ENCODE data around the gene HS3ST3A1. TPM values are rescaled to one million over a fixed set of nuclear protein-coding genes. Genes with fewer than 3 reads are reported as not detected.

Gene HS3ST3A1
- total and polyA plus RNA-seq, 5 donors from 2014 or later: 1.8 to 8.3 (median 7.4) TPM

DNA sequence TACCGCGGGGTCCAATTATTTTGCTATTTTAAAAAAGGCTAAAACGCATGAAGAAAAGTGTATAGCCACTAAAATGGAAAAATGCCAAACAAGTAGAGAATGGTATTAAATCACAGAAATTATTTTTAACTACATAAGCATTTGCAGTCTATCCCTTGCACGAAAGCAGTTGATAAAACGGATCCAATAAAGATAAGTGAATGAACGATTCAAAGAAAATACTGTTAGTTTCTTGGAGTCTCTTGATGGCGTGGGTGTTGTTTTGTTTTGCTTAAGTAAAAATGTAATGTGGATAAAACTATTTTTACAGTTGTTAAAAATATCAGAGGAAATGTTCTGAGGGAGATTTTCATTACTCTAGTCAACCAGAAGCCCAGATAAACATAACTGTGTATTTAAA, 9.3 kb downstream of the HS3ST3A1 start:
- ATAC-seq (ENCODE audit: low read depth in 2 of 2): no peak
- peaks cover 0 to 5% (median 5%) of the 10 kb centered on the region in 4 donors for H3K4me1 Mint-ChIP-seq

DNA sequence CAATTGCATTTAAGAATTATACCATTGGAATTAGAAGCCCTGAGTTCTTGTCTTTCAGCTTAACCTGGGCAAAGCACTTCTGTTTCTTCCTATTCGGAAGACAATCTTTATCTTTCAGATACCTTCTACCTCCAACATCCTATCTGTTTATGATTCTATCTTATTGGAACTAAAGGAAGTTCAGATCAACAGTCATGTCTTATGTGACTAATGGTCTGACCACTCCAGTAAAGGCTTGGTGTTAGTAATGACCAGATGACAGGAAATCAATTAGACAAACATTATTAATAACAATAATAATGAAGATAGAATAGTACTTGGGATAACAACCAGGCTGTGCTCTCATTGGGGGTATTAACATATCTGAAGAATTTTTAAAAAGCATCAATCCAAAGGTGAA, 11.3 kb downstream of the HS3ST3A1 start:
- peaks cover 25% of the 10 kb centered on the region for H3K27me3 Mint-ChIP-seq
- H3K27ac ChIP-seq (ENCODE audit: insufficient read depth, low read length, poor library complexity, severe bottlenecking): no peak overlapping the region
- no peak overlapping the region for H3K4me3 Mint-ChIP-seq
- ATAC-seq (ENCODE audit: low read depth in 2 of 2) (no peak), DNase-seq (no peak)
- H3K27ac Mint-ChIP-seq: no peak overlapping the region
- no peaks in the 10 kb centered on the region for H3K27me3 ChIP-seq (ENCODE audit: control insufficient read depth, insufficient read depth, low read length)
- H3K9me3 ChIP-seq (ENCODE audit: control insufficient read depth in 2 of 2, low read length in 2 of 2): no peaks in the 10 kb centered on the region
- H3K36me3 Mint-ChIP-seq: no peaks in the 10 kb centered on the region
- peaks cover 0 to 2% (median 0%) of the 10 kb centered on the region in 7 donors for H3K9me3 Mint-ChIP-seq
- H3K4me1 Mint-ChIP-seq: peaks cover 0 to 5% (median 5%) of the 10 kb centered on the region in 4 donors
- H3K36me3 ChIP-seq (ENCODE audit: control insufficient read depth, insufficient read depth, low read length): no peaks in the 10 kb centered on the region
- no peak overlapping the region for H3K4me3 ChIP-seq (ENCODE audit: low read depth, low read length)
- no peaks in the 10 kb centered on the region for H3K4me1 ChIP-seq (ENCODE audit: control insufficient read depth, insufficient read depth, low read length, poor library complexity, severe bottlenecking)

More for the DNA sequence above, 9.3 kb downstream of the HS3ST3A1 start:
- Histone ChIP-seq H3K4me3 (ENCODE audit: low read depth, low read length) (no peak overlapping the region), H3K27ac (ENCODE audit: insufficient read depth, low read length, poor library complexity, severe bottlenecking) (no peak overlapping the region), H3K36me3 (ENCODE audit: control insufficient read depth, insufficient read depth, low read length) (no peaks in the 10 kb centered on the region), H3K4me1 (ENCODE audit: control insufficient read depth, insufficient read depth, low read length, poor library complexity, severe bottlenecking) (no peaks in the 10 kb centered on the region), H3K27me3 (ENCODE audit: control insufficient read depth, insufficient read depth, low read length) (peaks cover 2% of the 10 kb centered on the region), H3K9me3 (ENCODE audit: control insufficient read depth in 2 of 2, low read length in 2 of 2) (no peaks in the 10 kb centered on the region)
- no peak overlapping the region for H3K27ac Mint-ChIP-seq
- H3K36me3 Mint-ChIP-seq: no peaks in the 10 kb centered on the region
- H3K9me3 Mint-ChIP-seq: peaks cover 0 to under 1% (median 0%) of the 10 kb centered on the region in 7 donors
- no peak for DNase-seq
- H3K27me3 Mint-ChIP-seq: peaks cover 30% of the 10 kb centered on the region
- no peak overlapping the region for H3K4me3 Mint-ChIP-seq

- H3K4me1 Mint-ChIP-seq: peaks cover 0 to 1% (median 1%) of the 10 kb centered on the region in 4 donors
- H3K36me3 ChIP-seq (ENCODE audit: control insufficient read depth, insufficient read depth, low read length): no peaks in the 10 kb centered on the region
- no peak for ATAC-seq (ENCODE audit: low read depth in 2 of 2)
- no peaks in the 10 kb centered on the region for H3K27me3 ChIP-seq (ENCODE audit: control insufficient read depth, insufficient read depth, low read length)
- H3K9me3 ChIP-seq (ENCODE audit: control insufficient read depth in 2 of 2, low read length in 2 of 2): no peaks in the 10 kb centered on the region
- H3K4me3 ChIP-seq (ENCODE audit: low read depth, low read length): no peak overlapping the region
- peaks cover 0 to 2% (median 0%) of the 10 kb centered on the region in 7 donors for H3K9me3 Mint-ChIP-seq
- peaks cover 21% of the 10 kb centered on the region for H3K27me3 Mint-ChIP-seq
- H3K4me1 ChIP-seq (ENCODE audit: control insufficient read depth, insufficient read depth, low read length, poor library complexity, severe bottlenecking): no peaks in the 10 kb centered on the region
- no peaks in the 10 kb centered on the region for H3K36me3 Mint-ChIP-seq
- H3K4me3 Mint-ChIP-seq: no peak overlapping the region
- no peak overlapping the region for H3K27ac Mint-ChIP-seq
- no peak overlapping the region for H3K27ac ChIP-seq (ENCODE audit: insufficient read depth, low read length, poor library complexity, severe bottlenecking)
- DNase-seq: no peak
Measured at GRCh38 chr17:13589658-13590057, 12.1 kb downstream of the HS3ST3A1 start.

DNA sequence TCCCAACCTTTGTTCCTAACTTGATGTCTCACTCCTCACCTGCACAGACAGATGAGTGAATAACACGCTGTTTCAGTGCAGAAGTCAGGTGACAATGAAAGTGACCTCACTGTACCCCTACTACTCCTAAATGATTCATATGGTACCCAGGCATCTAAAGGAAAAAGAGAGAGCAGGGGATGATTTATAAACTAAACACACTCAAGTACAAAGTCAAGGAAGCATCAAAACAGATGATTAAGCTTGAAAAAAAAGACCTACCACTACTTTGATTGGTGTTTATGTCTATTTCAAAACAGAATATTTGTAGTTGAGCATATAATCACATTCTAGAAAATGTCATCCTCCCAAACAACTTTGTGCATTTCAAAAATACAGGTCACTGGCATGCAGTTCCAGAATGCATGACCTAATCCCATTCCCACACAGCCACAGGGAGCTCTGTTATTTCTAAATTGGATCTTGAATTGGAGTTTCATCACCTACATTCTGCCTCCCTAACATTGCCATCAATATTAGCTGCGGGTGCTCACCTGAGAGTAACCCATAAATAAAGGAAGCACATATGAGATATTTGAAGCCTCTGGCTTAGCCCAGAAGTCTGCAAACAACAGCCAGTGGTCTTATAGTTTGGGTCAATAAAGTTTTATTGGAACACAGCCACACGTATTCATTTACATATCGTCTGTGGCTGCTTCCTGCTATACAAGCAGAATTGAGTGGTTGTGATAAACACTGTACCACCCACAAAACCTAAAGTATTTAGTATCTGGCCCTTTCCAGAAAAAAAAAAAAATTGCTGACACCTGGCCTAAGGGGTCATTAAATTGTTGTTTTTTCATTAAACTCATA, 14.0 kb downstream of the HS3ST3A1 start:
- Histone ChIP-seq H3K27ac (ENCODE audit: insufficient read depth, low read length, poor library complexity, severe bottlenecking) (no peak overlapping the region), H3K4me3 (ENCODE audit: low read depth, low read length) (no peak overlapping the region), H3K36me3 (ENCODE audit: control insufficient read depth, insufficient read depth, low read length) (no peaks in the 10 kb centered on the region), H3K9me3 (ENCODE audit: control insufficient read depth in 2 of 2, low read length in 2 of 2) (no peaks in the 10 kb centered on the region), H3K27me3 (ENCODE audit: control insufficient read depth, insufficient read depth, low read length) (no peaks in the 10 kb centered on the region), H3K4me1 (ENCODE audit: control insufficient read depth, insufficient read depth, low read length, poor library complexity, severe bottlenecking) (no peaks in the 10 kb centered on the region)
- Mint-ChIP-seq H3K9me3 (peaks cover 0 to 2% (median 0%) of the 10 kb centered on the region in 7 donors), H3K4me3 (no peak overlapping the region), H3K4me1 (no peaks in the 10 kb centered on the region), H3K27ac (no peak overlapping the region), H3K27me3 (peaks cover 31% of the 10 kb centered on the region), H3K36me3 (no peaks in the 10 kb centered on the region)
- ATAC-seq (ENCODE audit: low read depth in 2 of 2) (no peak), DNase-seq (no peak)

DNA sequence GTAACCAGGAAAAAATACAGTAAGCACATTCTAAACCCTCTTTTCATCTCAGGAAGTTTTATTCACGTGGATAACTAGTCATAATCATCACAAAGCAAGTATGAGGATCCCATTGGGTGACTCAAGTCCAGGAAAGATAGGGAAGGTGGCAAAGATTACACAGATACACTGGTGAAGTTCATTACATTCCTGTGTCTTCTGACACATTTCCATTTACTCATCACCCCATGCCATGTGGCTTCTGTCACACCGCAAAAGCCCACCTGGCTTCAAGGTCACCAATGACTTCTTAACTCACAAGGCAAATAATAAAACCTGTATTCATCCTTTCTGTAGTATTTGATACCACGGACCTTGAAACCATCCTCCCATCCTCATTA, 17.0 kb downstream of the HS3ST3A1 start:
- no peaks in the 10 kb centered on the region for H3K9me3 ChIP-seq (ENCODE audit: control insufficient read depth in 2 of 2, low read length in 2 of 2)
- H3K27ac ChIP-seq (ENCODE audit: insufficient read depth, low read length, poor library complexity, severe bottlenecking): no peak overlapping the region
- no peak overlapping the region for H3K4me3 ChIP-seq (ENCODE audit: low read depth, low read length)
- H3K36me3 Mint-ChIP-seq: no peaks in the 10 kb centered on the region
- H3K27me3 ChIP-seq (ENCODE audit: control insufficient read depth, insufficient read depth, low read length): no peaks in the 10 kb centered on the region
- no peak overlapping the region for H3K27ac Mint-ChIP-seq
- H3K27me3 Mint-ChIP-seq: peaks cover 23% of the 10 kb centered on the region
- no peaks in the 10 kb centered on the region for H3K36me3 ChIP-seq (ENCODE audit: control insufficient read depth, insufficient read depth, low read length)
- H3K9me3 Mint-ChIP-seq: peaks cover 0 to 2% (median 0%) of the 10 kb centered on the region in 7 donors
- no peaks in the 10 kb centered on the region for H3K4me1 Mint-ChIP-seq
- DNase-seq (no peak), ATAC-seq (ENCODE audit: low read depth in 2 of 2) (no peak)
- no peaks in the 10 kb centered on the region for H3K4me1 ChIP-seq (ENCODE audit: control insufficient read depth, insufficient read depth, low read length, poor library complexity, severe bottlenecking)
- H3K4me3 Mint-ChIP-seq: no peak overlapping the region

DNA sequence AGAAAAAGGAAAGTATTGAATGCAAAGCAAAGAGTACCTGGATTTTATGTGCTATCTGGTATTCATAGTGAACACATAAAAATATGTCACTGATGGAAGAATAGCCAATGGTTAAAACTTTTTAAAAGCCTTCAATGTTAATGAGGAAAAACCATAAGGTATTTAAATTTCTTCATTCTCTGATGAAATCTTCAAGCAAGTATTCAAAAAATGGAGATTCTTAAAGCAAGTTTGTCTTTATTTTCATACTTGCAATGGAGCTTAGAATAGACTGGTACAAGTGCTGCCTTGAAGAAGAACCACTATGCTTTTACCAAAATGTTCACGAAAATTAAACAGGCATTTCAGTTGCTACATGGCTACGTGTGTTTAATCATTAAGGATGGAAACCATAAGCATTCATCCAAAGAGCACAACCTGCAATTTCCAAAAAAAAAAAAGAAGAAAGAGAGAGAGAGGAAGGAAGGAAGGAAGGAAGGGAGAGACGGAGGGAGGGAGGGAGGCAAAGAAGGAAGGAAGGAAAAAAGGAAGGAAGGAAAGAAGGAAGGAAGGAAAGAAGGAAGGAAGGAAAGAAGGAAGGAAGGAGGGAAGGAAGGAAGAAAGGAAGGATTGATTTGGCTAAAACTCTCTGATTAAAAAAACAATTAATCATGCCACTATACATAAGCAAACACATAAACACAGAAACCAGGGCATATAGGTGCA, 17.6 kb downstream of the HS3ST3A1 start:
- Mint-ChIP-seq H3K27ac (no peak overlapping the region), H3K9me3 (peaks cover 0 to 2% (median 0%) of the 10 kb centered on the region in 7 donors), H3K27me3 (peaks cover 21% of the 10 kb centered on the region), H3K4me3 (no peak overlapping the region), H3K36me3 (no peaks in the 10 kb centered on the region), H3K4me1 (no peaks in the 10 kb centered on the region)
- Histone ChIP-seq H3K4me3 (ENCODE audit: low read depth, low read length) (no peak overlapping the region), H3K36me3 (ENCODE audit: control insufficient read depth, insufficient read depth, low read length) (no peaks in the 10 kb centered on the region), H3K27me3 (ENCODE audit: control insufficient read depth, insufficient read depth, low read length) (no peaks in the 10 kb centered on the region), H3K4me1 (ENCODE audit: control insufficient read depth, insufficient read depth, low read length, poor library complexity, severe bottlenecking) (no peaks in the 10 kb centered on the region), H3K27ac (ENCODE audit: insufficient read depth, low read length, poor library complexity, severe bottlenecking) (no peak overlapping the region), H3K9me3 (ENCODE audit: control insufficient read depth in 2 of 2, low read length in 2 of 2) (no peaks in the 10 kb centered on the region)
- ATAC-seq (ENCODE audit: low read depth in 2 of 2) (no peak), DNase-seq (no peak)

GRCh38 chr17:13582776-13583547, 18.8 kb downstream of the HS3ST3A1 start:
- no peaks in the 10 kb centered on the region for H3K36me3 Mint-ChIP-seq
- no peak overlapping the region for H3K4me3 Mint-ChIP-seq
- H3K36me3 ChIP-seq (ENCODE audit: control insufficient read depth, insufficient read depth, low read length): no peaks in the 10 kb centered on the region
- H3K9me3 ChIP-seq (ENCODE audit: control insufficient read depth in 2 of 2, low read length in 2 of 2): no peaks in the 10 kb centered on the region
- H3K27me3 Mint-ChIP-seq: peaks cover 15% of the 10 kb centered on the region
- no peak for ATAC-seq (ENCODE audit: low read depth in 2 of 2)
- DNase-seq: no peak
- H3K4me3 ChIP-seq (ENCODE audit: low read depth, low read length): no peak overlapping the region
- H3K27ac ChIP-seq (ENCODE audit: insufficient read depth, low read length, poor library complexity, severe bottlenecking): no peak overlapping the region
- H3K4me1 Mint-ChIP-seq: no peaks in the 10 kb centered on the region
- no peaks in the 10 kb centered on the region for H3K27me3 ChIP-seq (ENCODE audit: control insufficient read depth, insufficient read depth, low read length)
- H3K9me3 Mint-ChIP-seq: peaks cover 0 to 2% (median 0%) of the 10 kb centered on the region in 7 donors
- no peaks in the 10 kb centered on the region for H3K4me1 ChIP-seq (ENCODE audit: control insufficient read depth, insufficient read depth, low read length, poor library complexity, severe bottlenecking)
- peak overlapping the region in 1 of 3 donors; percentile 3 for H3K27ac Mint-ChIP-seq
